Lower lobe of right lung (tissue), 2 donors: Measurements from ENCODE around the gene EYA2. TPM values are rescaled to one million over a fixed set of nuclear protein-coding genes. Genes with fewer than 3 reads are reported as not detected.

Experiments
- ATAC-seq, 2 donors: fragments of 200-7000 bp; cut with Tn5 transposase; one replicate each; pipeline ENCODE4 v1.9.1; 2020 to 2022; ENCODE audit warnings: mild to moderate bottlenecking in 2 of 2, moderate library complexity in 2 of 2
- DNase-seq: peaks from one replicate; pipeline ENCODE4 v3.0.0-alpha.2; 2020
- H3K27ac ChIP-seq: fragments of 200-600 bp; one replicate; pipeline ENCODE4 v1.8.0; 2022
- H3K27me3 ChIP-seq: fragments of 200-600 bp; one replicate; pipeline ENCODE4 v1.8.0; 2022; ENCODE audit warnings: low read depth
- H3K36me3 ChIP-seq: fragments of 200-600 bp; one replicate; pipeline ENCODE4 v1.8.0; 2022; ENCODE audit warnings: mild to moderate bottlenecking
- H3K4me1 ChIP-seq: fragments of 200-600 bp; one replicate; pipeline ENCODE4 v1.8.0; 2022
- H3K4me3 ChIP-seq: fragments of 200-600 bp; one replicate; pipeline ENCODE4 v1.8.0; 2022; ENCODE audit warnings: mild to moderate bottlenecking
- H3K9me3 ChIP-seq: fragments of 200-600 bp; one replicate; pipeline ENCODE4 v1.8.0; 2022
- intact Hi-C: fragments of 100-400 bp; cut with DNase I; formaldehyde crosslinking; loops from one replicate; pipeline ENCODE4 v1.11.0; 2022
- total RNA-seq: library from RNA; stranded (reverse); fragmentation: NEBNext Ultra II Directional; extraction: Animal tissue kit (Norgen Biotek cat#: 25700); gene quantifications from one replicate; pipeline ENCODE4 v1.2.1, GENCODE V29; 2021
- TF ChIP-seq, protein P1 (sequence below): fragments of 200-600 bp; IDR thresholded peaks from one replicate; pipeline ENCODE4 v1.8.0; 2022; ENCODE audit warnings: antibody characterized with exemption, mild to moderate bottlenecking
- donor health status: DM: no; HTN: yes; CAD: no; lungs with severe emphysema.

EYA2 gene
- total RNA-seq, 1 donor from 2014 or later = 3.5 TPM

- H3K27ac ChIP-seq = no peak overlapping the region
- ATAC-seq (no peak), DNase-seq (no peak)
- H3K4me1 ChIP-seq = no peaks in the 10 kb centered on the region
- H3K4me3 ChIP-seq = no peak overlapping the region
- no peaks in the 10 kb centered on the region for H3K27me3 ChIP-seq
- H3K9me3 ChIP-seq = no peaks in the 10 kb centered on the region
- H3K36me3 ChIP-seq = no peaks in the 10 kb centered on the region
- TF ChIP-seq, protein P1, sequence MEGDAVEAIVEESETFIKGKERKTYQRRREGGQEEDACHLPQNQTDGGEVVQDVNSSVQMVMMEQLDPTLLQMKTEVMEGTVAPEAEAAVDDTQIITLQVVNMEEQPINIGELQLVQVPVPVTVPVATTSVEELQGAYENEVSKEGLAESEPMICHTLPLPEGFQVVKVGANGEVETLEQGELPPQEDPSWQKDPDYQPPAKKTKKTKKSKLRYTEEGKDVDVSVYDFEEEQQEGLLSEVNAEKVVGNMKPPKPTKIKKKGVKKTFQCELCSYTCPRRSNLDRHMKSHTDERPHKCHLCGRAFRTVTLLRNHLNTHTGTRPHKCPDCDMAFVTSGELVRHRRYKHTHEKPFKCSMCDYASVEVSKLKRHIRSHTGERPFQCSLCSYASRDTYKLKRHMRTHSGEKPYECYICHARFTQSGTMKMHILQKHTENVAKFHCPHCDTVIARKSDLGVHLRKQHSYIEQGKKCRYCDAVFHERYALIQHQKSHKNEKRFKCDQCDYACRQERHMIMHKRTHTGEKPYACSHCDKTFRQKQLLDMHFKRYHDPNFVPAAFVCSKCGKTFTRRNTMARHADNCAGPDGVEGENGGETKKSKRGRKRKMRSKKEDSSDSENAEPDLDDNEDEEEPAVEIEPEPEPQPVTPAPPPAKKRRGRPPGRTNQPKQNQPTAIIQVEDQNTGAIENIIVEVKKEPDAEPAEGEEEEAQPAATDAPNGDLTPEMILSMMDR = no peak
- intact Hi-C loops = no loop called here
Measured at GRCh38 chr20:47148059-47148458, 253.4 kb downstream of the EYA2 start.

- intact Hi-C loops = no loop called here
- H3K4me3 ChIP-seq = no peak overlapping the region
- ATAC-seq = no peak
- TF ChIP-seq, protein P1 = no peak
- no peak overlapping the region for H3K27ac ChIP-seq
- H3K36me3 ChIP-seq = no peaks in the 10 kb centered on the region
- no peaks in the 10 kb centered on the region for H3K9me3 ChIP-seq
- H3K4me1 ChIP-seq = no peaks in the 10 kb centered on the region
- H3K27me3 ChIP-seq = no peaks in the 10 kb centered on the region
- no peak for DNase-seq
Measured at GRCh38 chr20:47149939-47150338, 255.3 kb downstream of the EYA2 start.

DNA sequence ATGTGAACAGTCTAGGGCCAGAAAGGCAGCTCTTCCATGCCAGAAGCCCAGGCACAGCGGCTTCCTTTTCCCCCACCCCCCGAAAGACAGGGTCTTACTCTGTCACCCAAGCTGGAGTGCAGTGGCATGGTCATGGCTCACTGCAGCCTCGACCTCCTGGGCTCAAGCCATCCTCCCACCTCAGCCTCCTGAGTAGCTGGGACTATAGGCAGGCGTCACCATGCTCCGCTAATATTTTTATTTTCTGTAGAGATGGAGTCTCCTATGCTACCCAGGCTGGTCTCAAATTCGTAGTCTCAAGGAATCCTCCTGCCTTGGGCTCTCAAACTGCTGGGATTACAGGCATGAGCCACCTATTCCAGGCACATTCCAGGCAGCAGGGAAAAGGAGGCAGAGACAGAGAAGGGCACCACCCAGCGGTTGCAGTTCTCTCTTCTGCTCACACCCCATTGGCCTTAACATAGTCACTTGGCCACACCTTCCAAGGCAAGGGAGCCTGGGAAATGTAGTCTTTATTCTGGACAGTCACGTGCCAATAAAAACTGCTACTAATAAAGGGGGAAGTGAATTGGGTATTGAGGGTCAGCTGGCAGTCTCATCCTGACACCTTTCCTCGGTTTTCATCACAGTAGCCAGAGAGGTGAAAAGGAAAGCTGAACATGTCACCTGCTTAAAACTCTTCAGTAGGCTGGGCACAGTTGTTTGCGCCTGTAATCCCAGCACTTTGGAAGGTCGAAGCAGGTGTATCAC lies 255.9 kb downstream of the EYA2 start:
- DNase-seq (peak; percentile 72), ATAC-seq (peak; percentile 88 to 93)
- Histone ChIP-seq H3K27me3 (no peaks in the 10 kb centered on the region), H3K4me1 (no peaks in the 10 kb centered on the region), H3K9me3 (no peaks in the 10 kb centered on the region), H3K4me3 (no peak overlapping the region), H3K27ac (no peak overlapping the region), H3K36me3 (no peaks in the 10 kb centered on the region)
- TF ChIP-seq, protein P1 = peak; percentile 46
- intact Hi-C loops = no loop called here

DNA sequence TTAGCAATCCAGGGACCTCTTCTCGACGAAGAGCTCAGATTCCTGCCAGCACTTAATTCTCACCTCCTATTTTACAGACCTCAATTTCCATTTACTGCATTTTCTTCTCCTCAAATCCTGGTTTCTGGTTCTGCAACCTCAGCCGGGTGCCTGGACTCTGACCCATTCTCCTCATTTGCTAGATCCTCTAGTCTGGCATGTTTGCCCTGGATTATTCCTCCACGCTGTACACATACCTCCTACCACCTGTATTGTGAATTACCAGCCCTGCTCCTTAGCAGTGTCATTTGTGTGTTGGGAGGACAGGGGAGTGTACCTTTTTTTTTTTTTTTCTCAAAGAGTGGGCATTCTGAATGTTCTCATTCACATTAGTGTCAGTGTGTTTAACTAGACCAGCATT lies 257.4 kb downstream of the EYA2 start:
- H3K27me3 ChIP-seq = no peaks in the 10 kb centered on the region
- H3K4me3 ChIP-seq = no peak overlapping the region
- H3K9me3 ChIP-seq = no peaks in the 10 kb centered on the region
- TF ChIP-seq, protein P1 = no peak
- intact Hi-C loops = no loop called here
- no peak for ATAC-seq
- DNase-seq = no peak
- H3K4me1 ChIP-seq = no peaks in the 10 kb centered on the region
- no peaks in the 10 kb centered on the region for H3K36me3 ChIP-seq
- H3K27ac ChIP-seq = no peak overlapping the region

- Histone ChIP-seq H3K9me3 (no peaks in the 10 kb centered on the region), H3K27ac (no peak overlapping the region), H3K27me3 (no peaks in the 10 kb centered on the region), H3K4me1 (no peaks in the 10 kb centered on the region), H3K4me3 (no peak overlapping the region), H3K36me3 (no peaks in the 10 kb centered on the region)
- intact Hi-C loops = no loop called here
- no peak for ATAC-seq
- DNase-seq = no peak
- TF ChIP-seq, protein P1 = no peak
Measured at GRCh38 chr20:47154089-47154488, 259.4 kb downstream of the EYA2 start.
